22Rv1 (cell line): ENCODE measurements around the gene NAV1.
"Not testable (repeated sequence)": the region's sequence is repeated elsewhere in the genome, so short reads cannot be mapped to it uniquely, and the experiment has no call there.

Experiments
- H3K27ac ChIP-seq: fragments of 450-650 bp; 2 replicates; pipeline ENCODE4 v1.5.1; 2017
- CTCF ChIP-seq: fragments of 450-650 bp; IDR thresholded peaks from 2 replicates; pipeline ENCODE4 v1.5.1; 2017; ENCODE audit warnings: mild to moderate bottlenecking
- ZFX ChIP-seq: fragments of 450-650 bp; IDR thresholded peaks from 2 replicates; pipeline ENCODE4 v1.6.1; 2017; ENCODE audit warnings: antibody characterized with exemption, borderline replicate concordance

NAV1 gene

GRCh38 chr1:201540846-201541735 lies 2.2 kb downstream of the NAV1 start:
- no peak overlapping the region for H3K27ac ChIP-seq
- TF ChIP-seq CTCF (no peak), ZFX (no peak)

DNA sequence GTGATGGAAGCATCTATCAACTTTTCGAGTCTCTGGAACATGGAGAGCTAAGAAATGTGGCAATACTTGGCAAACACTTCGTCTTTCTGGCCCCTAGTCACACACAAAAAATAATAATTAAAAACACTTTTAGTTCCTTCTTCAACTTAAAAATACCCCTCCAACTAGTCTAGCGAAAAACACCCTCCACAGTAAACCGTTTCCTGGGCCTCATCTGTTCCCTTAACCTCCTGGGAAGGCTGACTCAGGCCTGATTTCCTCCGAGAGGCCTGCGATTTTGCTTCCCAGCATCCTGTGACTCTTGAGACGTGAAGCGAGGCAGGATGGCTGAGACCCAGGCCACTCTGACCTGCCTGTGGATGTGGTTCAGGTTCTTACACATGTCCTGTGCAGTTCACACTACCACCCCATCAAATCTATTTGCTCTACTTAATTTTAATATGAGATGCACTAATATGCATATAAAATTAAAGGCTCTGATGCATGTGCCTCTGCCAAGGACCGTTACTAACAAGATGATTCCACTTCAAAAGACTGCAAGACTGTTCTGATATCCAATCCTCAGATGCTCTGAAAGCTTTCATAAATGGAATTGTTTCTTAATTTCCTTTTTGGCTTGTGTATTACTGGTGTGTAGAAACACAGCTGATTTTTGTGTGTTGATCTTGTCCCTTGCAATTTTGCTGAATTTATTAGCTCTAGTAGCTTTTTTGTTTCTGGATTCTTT lies 3.5 kb downstream of the NAV1 start:
- no peak overlapping the region for H3K27ac ChIP-seq
- TF ChIP-seq ZFX (no peak), CTCF (no peak)

DNA sequence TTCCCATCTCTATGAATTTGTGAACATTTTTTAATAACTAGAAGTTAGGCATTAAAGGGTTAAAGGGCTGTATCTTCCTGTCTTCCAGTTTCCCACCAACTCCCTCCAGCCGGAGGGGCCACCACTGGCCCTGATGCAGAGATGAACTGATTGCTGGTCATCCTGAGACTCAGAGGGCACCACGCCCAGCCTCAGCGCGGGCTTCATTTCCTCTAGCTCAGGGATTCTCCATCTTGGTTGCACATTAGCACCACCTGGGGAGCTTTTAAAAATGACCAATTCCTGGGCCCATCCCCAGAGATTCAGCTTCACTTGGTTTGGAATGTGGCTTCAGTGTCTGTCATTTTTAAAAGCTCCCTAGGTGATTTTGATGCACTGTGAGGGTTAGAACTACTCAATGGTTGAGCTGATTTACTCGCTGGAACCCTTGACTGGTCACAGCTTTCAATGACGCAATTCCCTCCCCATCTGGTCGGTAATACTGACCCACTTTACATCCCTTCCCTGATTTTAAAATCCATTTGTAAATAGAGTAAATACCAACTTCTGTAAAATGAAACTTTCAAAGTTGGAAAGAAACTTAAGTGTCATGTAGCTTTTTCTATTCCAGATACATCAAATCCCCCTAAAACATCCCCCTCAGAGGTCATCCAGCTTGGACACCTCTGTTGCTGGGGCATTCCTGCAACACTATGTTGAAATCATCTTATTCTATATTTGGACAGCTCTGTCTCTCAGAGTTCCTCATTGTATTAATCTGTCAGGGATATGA lies 5.1 kb downstream of the NAV1 start:
- no peak overlapping the region for H3K27ac ChIP-seq
- TF ChIP-seq ZFX (no peak), CTCF (no peak)

DNA sequence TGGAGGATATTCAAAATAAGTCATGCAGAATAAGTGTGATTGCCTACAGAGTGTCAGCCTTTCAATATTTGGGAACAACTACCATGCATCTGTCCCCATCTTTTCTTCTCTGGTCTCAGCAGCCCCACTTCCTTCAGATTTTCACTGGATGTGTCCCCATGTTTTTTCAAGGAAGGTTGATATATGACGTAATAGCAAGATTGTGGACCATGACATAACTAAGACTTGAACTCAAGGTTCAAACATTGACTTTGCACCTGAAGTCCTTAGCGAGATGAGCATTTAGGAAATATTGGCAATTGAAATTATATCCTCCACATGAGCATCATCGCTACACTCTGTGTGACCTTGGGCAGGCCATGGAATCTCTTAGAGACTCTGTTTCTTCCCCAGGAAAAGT lies 5.8 kb downstream of the NAV1 start:
- H3K27ac ChIP-seq: no peak overlapping the region

GRCh38 chr1:201545851-201546492 lies 7.0 kb downstream of the NAV1 start:
- TF ChIP-seq CTCF: peak; percentile 50
- TF ChIP-seq ZFX: no peak
- H3K27ac ChIP-seq: no peak overlapping the region

More for the DNA sequence above, 5.8 kb downstream of the NAV1 start:
- no peak for TF ChIP-seq ZFX
- TF ChIP-seq CTCF: no peak

- not testable (repeated sequence) for H3K27ac ChIP-seq
These were observed 10.6 kb downstream of the NAV1 start for GRCh38 chr1:201549522-201549921.

GRCh38 chr1:201551096-201551495 lies 12.2 kb downstream of the NAV1 start:
- no peak overlapping the region for H3K27ac ChIP-seq
- no peak for TF ChIP-seq CTCF
- TF ChIP-seq ZFX: no peak
